H1 (cell line): ENCODE results near the gene C2CD3. TPM values are rescaled to one million over a fixed set of nuclear protein-coding genes. Genes with fewer than 3 reads are reported as not detected.

Experiments
- CTCF ChIA-PET: fragments of 300-600 bp; sonication (Branson Sonifier 250); formaldehyde crosslinking; loops from one replicate; lab custom pipeline; 2021; ENCODE audit not compliant: partially characterized antibody; lab: Charles Lee
- POLR2A ChIA-PET: fragments of 300-600 bp; sonication (Branson Sonifier 250); formaldehyde crosslinking; loops from one replicate; lab custom pipeline; 2021; ENCODE audit warnings: inconsistent platforms; ENCODE audit not compliant: partially characterized antibody; lab: Charles Lee
- DNase-seq, 2 experiments: peaks; one replicate each; pipeline versions ENCODE4 v3.0.0 to v3.0.0-alpha.2; 2010 to 2022; ENCODE audit warnings: low spot score in 2 of 2, low read depth in 1 of 2, mixed read lengths in 1 of 2
- FAIRE-seq: peaks from 2 replicates; lab custom pipeline; 2011; peaks lifted over from hg19 to GRCh38; lab: Jason Lieb, UNC
- H2AFZ ChIP-seq: 2 replicates; pipeline ENCODE4 v1.8.1; 2012; ENCODE audit warnings: low read length, inconsistent platforms
- H2AK5ac ChIP-seq: 2 replicates; pipeline ENCODE4 v1.6.1; 2013; ENCODE audit warnings: low read depth, low read length
- H2BK120ac ChIP-seq: replicated peaks from 2 replicates; pipeline ENCODE3; 2013; ENCODE audit warnings: low read depth, low read length, inconsistent platforms
- H2BK12ac ChIP-seq: 2 replicates; pipeline ENCODE4 v1.6.1; 2013; ENCODE audit warnings: low read depth, low read length
- H2BK15ac ChIP-seq: 2 replicates; pipeline ENCODE4 v1.6.1; 2013; ENCODE audit warnings: low read length
- H2BK20ac ChIP-seq: 2 replicates; pipeline ENCODE4 v1.6.1; 2013; ENCODE audit warnings: low read length
- H2BK5ac ChIP-seq: 2 replicates; pipeline ENCODE4 v1.6.1; 2013; ENCODE audit warnings: low read depth, low read length
- H3K14ac ChIP-seq: 2 replicates; pipeline ENCODE4 v1.6.1; 2013; ENCODE audit warnings: inconsistent platforms; ENCODE audit not compliant: insufficient read length
- H3K18ac ChIP-seq: 2 replicates; pipeline ENCODE4 v1.6.1; 2013; ENCODE audit warnings: low read length; ENCODE audit errors: extremely low read depth
- H3K23ac ChIP-seq: 2 replicates; pipeline ENCODE4 v1.6.1; 2013; ENCODE audit warnings: inconsistent platforms; ENCODE audit not compliant: insufficient read length
- H3K23me2 ChIP-seq: 2 replicates; pipeline ENCODE4 v1.6.1; 2013; ENCODE audit warnings: low read depth, low read length
- H3K27ac ChIP-seq: 2 replicates; pipeline ENCODE4 v1.6.1; 2011; ENCODE audit warnings: low read depth, low read length, inconsistent platforms
- H3K27me3 ChIP-seq, 4 experiments: replicated peaks in 1 of 4; 1 replicate in 1 of 4; 2 replicates in 3 of 4; pipeline versions ENCODE4 v1.6.1 to v1.8.1; 2011 to 2013; ENCODE audit warnings: low read length in 3 of 4, mild to moderate bottlenecking in 3 of 4, inconsistent platforms in 2 of 4, mixed read lengths in 2 of 4, moderate library complexity in 1 of 4; ENCODE audit not compliant: control insufficient read depth in 3 of 4, insufficient read depth in 3 of 4; ENCODE audit errors: extremely low read depth in 1 of 4
- H3K36me3 ChIP-seq, 4 experiments: 2 replicates each; pipeline versions ENCODE4 v1.6.1 to v1.8.1; 2011 to 2013; ENCODE audit warnings: mild to moderate bottlenecking in 4 of 4, low read length in 3 of 4, moderate library complexity in 2 of 4, control low read depth in 1 of 4, inconsistent platforms in 1 of 4; ENCODE audit not compliant: insufficient read depth in 4 of 4, control insufficient read depth in 2 of 4
- H3K4ac ChIP-seq: replicated peaks from 2 replicates; pipeline ENCODE3; 2013; ENCODE audit warnings: low read length, low read depth, mixed read lengths, inconsistent platforms; ENCODE audit not compliant: insufficient read length
- H3K4me1 ChIP-seq, 4 experiments: replicated peaks in 1 of 4; 1 replicate in 1 of 4; 2 replicates in 3 of 4; pipeline versions ENCODE4 v1.6.1 to v1.8.1; 2011 to 2013; ENCODE audit warnings: low read length in 3 of 4, inconsistent platforms in 2 of 4, mixed read lengths in 1 of 4; ENCODE audit not compliant: insufficient read depth in 4 of 4, control insufficient read depth in 3 of 4
- H3K4me2 ChIP-seq, 2 experiments: 2 replicates each; pipeline versions ENCODE4 v1.6.1 to v1.8.1; 2011 to 2013; ENCODE audit warnings: low read depth in 2 of 2, low read length in 2 of 2, control low read depth in 1 of 2, inconsistent platforms in 1 of 2, mild to moderate bottlenecking in 1 of 2; ENCODE audit not compliant: insufficient read depth in 1 of 2
- H3K4me3 ChIP-seq, 4 experiments: fragments of 200-600, 300-600 bp in 1 of 4; sonication (generic), shearing (Covaris generic), sonication (Bioruptor Twin) in 1 of 4; 2 replicates each; pipeline versions ENCODE4 v1.5.1 to v1.8.1; 2011 to 2016; ENCODE audit warnings: low read length in 4 of 4, low read depth in 3 of 4, control low read depth in 2 of 4, inconsistent platforms in 2 of 4, mild to moderate bottlenecking in 2 of 4, mixed read lengths in 1 of 4, moderate library complexity in 1 of 4; ENCODE audit not compliant: insufficient read depth in 2 of 4; ENCODE audit errors: extremely low read depth in 1 of 4
- H3K56ac ChIP-seq: replicated peaks from 2 replicates; pipeline ENCODE3; 2013; ENCODE audit warnings: low read depth, mild to moderate bottlenecking, mixed read lengths, low read length, inconsistent platforms; ENCODE audit not compliant: insufficient read length
- H3K79me1 ChIP-seq: 2 replicates; pipeline ENCODE4 v1.6.1; 2013; ENCODE audit warnings: low read depth, low read length, control low read depth
- H3K79me2 ChIP-seq, 2 experiments: 2 replicates each; pipeline versions ENCODE4 v1.6.1 to v1.8.1; 2012 to 2013; ENCODE audit warnings: low read length in 2 of 2, mild to moderate bottlenecking in 2 of 2, inconsistent platforms in 1 of 2; ENCODE audit not compliant: insufficient read depth in 2 of 2, control insufficient read depth in 1 of 2
- H3K9ac ChIP-seq, 4 experiments: replicated peaks in 1 of 4; 1 replicate in 1 of 4; 2 replicates in 3 of 4; pipeline versions ENCODE4 v1.6.1 to v1.8.1; 2011 to 2013; ENCODE audit warnings: low read depth in 3 of 4, low read length in 3 of 4, control low read depth in 2 of 4, mild to moderate bottlenecking in 2 of 4, moderate library complexity in 2 of 4, inconsistent platforms in 1 of 4; ENCODE audit errors: extremely low read depth in 1 of 4
- H3K9me3 ChIP-seq, 2 experiments: 2 replicates each; pipeline versions ENCODE4 v1.6.1 to v1.8.1; 2012 to 2013; ENCODE audit warnings: mild to moderate bottlenecking in 2 of 2, moderate library complexity in 2 of 2, control low read depth in 1 of 2, inconsistent platforms in 1 of 2, low read depth in 1 of 2, low read length in 1 of 2, mixed read lengths in 1 of 2; ENCODE audit not compliant: insufficient read depth in 2 of 2
- H4K20me1 ChIP-seq, 2 experiments: replicated peaks in 1 of 2; 2 replicates each; pipeline versions ENCODE3 to v1.8.1; 2011 to 2013; ENCODE audit warnings: inconsistent platforms in 2 of 2, low read length in 2 of 2, mild to moderate bottlenecking in 1 of 2; ENCODE audit not compliant: insufficient read depth in 2 of 2, control insufficient read depth in 1 of 2
- H4K5ac ChIP-seq: 2 replicates; pipeline ENCODE4 v1.6.1; 2013; ENCODE audit warnings: low read length, low read depth, mixed read lengths, inconsistent platforms; ENCODE audit not compliant: insufficient read length
- H4K8ac ChIP-seq: 2 replicates; pipeline ENCODE4 v1.8.0; 2013; ENCODE audit warnings: mild to moderate bottlenecking, moderate library complexity, low read length, inconsistent platforms; ENCODE audit not compliant: insufficient read depth; ENCODE audit errors: extremely low read depth
- H4K91ac ChIP-seq: replicated peaks from 2 replicates; pipeline ENCODE3; 2013; ENCODE audit warnings: low read length, mixed read lengths, inconsistent platforms; ENCODE audit not compliant: insufficient read length
- CBX8 ChIP-seq: fragments of 300-800, 300-1000 bp; sonication (generic); IDR thresholded peaks from 2 replicates; pipeline ENCODE4 v1.7.1; 2016; ENCODE audit warnings: low read depth, low read length, borderline replicate concordance
- CHD1 ChIP-seq: IDR thresholded peaks from 2 replicates; pipeline ENCODE4 v1.6.1; 2012; ENCODE audit warnings: low read depth, low read length, improper control_type of control experiment
- RNF2 ChIP-seq: fragments of 200-900, 300-1000 bp; sonication (generic); IDR thresholded peaks from 2 replicates; pipeline ENCODE4 v1.7.1; 2016; ENCODE audit warnings: borderline replicate concordance, low read depth, mild to moderate bottlenecking, antibody characterized with exemption, low read length; ENCODE audit not compliant: poor library complexity, severe bottlenecking; ENCODE audit errors: missing control alignments
- SAP30 ChIP-seq: fragments of 300-600 bp; sonication (generic); IDR thresholded peaks from 2 replicates; pipeline ENCODE4 v1.7.1; 2012; ENCODE audit warnings: low read length, moderate library complexity, mild to moderate bottlenecking, inconsistent platforms; ENCODE audit not compliant: insufficient read depth, insufficient replicate concordance
- SP2 ChIP-seq: IDR thresholded peaks from 2 replicates; pipeline ENCODE4 v1.6.1; 2012; ENCODE audit warnings: mild to moderate bottlenecking, low read length, inconsistent platforms
- SUZ12 ChIP-seq: fragments of 200-600 bp; sonication (generic); IDR thresholded peaks from 2 replicates; pipeline ENCODE4 v1.6.1; 2012; ENCODE audit warnings: mild to moderate bottlenecking, inconsistent platforms, low read length, moderate library complexity, mixed read lengths
- WGBS, 2 experiments: shearing (Covaris generic) in 1 of 2; methylation state at CpG; one replicate each; pipeline versions ENCODE4 v1.1.6 to v1.1.7; 2013 to 2015; ENCODE audit warnings: low lambda C conversion rate in 2 of 2, mixed read lengths in 2 of 2, inconsistent platforms in 1 of 2, low coverage in 1 of 2, missing lambda C conversion rate in 1 of 2; ENCODE audit not compliant: insufficient replicate concordance in 2 of 2, insufficient coverage in 1 of 2, insufficient read length in 1 of 2; ENCODE audit errors: extremely low coverage in 1 of 2, missing lambda C conversion rate in 1 of 2; 5-methylcytosine and 5-hydroxymethylcytosine counted together
- polyA plus RNA-seq, 7 experiments: library from polyadenylated mRNA; depleted of rRNA in 3 of 7; stranded (reverse) in 5 of 7; unstranded in 2 of 7; fragments of >200 nt in 5 of 7; fragments of 200-250 nt in 2 of 7; gene quantifications; 1 replicate in 5 of 7; 2 replicates in 1 of 7; 4 replicates in 1 of 7; pipeline versions ENCODE4 v1.2.1 to v1.2.3, GENCODE V29; 2011 to 2013; ENCODE audit warnings: missing spikeins in 2 of 7, mixed read lengths in 2 of 7
- total RNA-seq: library from RNA; stranded (reverse); fragmentation: NEBNext Ultra II Directional; extraction: Animal tissue kit (Norgen Biotek cat#: 25700); gene quantifications from 2 replicates; pipeline ENCODE4 v1.2.1, GENCODE V29; 2021

Gene C2CD3
- total and polyA plus RNA-seq, 2 of the 8 experiments (the other 6 are each of a cell fraction or from before 2014, with no cell fraction given), result 11.0 to 29.1 TPM

GRCh38 chr11:73996161-73996747 lies 174.5 kb downstream of the C2CD3 start:
- Histone ChIP-seq H3K79me1 (no peaks in the 10 kb centered on the region), H4K91ac (no peak overlapping the region), H2AK5ac (no peak overlapping the region), H3K9ac (no peak overlapping the region), H3K14ac (no peak overlapping the region), H4K20me1 (no peaks in the 10 kb centered on the region), H3K4me3 (no peak overlapping the region), H4K5ac (no peak overlapping the region), H3K79me2 (no peaks in the 10 kb centered on the region), H4K8ac (no peak overlapping the region), H2BK20ac (no peak overlapping the region), H3K9me3 (no peaks in the 10 kb centered on the region), H3K4me2 (no peak overlapping the region), H2BK15ac (no peak overlapping the region), H3K4ac (no peak overlapping the region), H3K27ac (no peak overlapping the region), H3K36me3 (no peaks in the 10 kb centered on the region), H2BK5ac (no peak overlapping the region), H3K56ac (no peak overlapping the region), H2BK120ac (no peak overlapping the region), H2AFZ (no peak overlapping the region), H3K23me2 (no peaks in the 10 kb centered on the region), H3K23ac (no peak overlapping the region), H3K27me3 (no peaks in the 10 kb centered on the region), H3K18ac (no peak overlapping the region), H3K4me1 (peaks cover 0 to 4% (median 0%) of the 10 kb centered on the region in 4 experiments; a peak in 1 of 7 replicates), H2BK12ac (no peak overlapping the region)
- ChIA-PET CTCF (interaction anchor here (1.3 kb wide), 1 partner anchor 11 kb away, joined by 4 read pairs; no protein-coding TSS in a partner anchor), POLR2A (no interaction called here)
- no peak for DNase-seq
- 82% methylated on average over 4 of the region's 4 CpGs; no CpG with 5 or more reads in 1 of the 2 experiments for WGBS, 2 experiments
- FAIRE-seq, result no peak
- TF ChIP-seq CHD1 (no peak), RNF2 (no peak), SUZ12 (no peak), SAP30 (no peak), SP2 (no peak), CBX8 (no peak)
